ENCODE measurements around the gene ZMYND15.

Gene ZMYND15

DNA sequence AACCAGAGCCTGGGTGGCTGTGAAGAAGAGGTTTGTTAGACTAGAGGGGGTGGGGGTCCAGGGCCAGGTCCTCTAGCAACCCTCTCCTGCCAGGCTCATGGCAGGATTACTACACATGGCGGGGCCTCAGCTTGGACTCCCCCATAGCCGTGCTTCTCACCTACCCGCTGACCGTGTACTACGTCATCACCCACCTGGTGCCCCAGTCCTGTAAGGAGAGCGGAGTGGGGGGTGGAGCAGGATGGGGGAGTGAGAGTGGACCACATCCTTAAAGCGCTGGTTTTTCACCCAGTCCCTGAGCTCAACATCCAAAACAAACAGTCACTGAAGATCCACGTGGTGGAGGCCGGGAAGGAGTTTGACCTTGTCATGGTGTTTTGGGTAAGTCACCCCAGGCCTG is 4.3 kb downstream of the ZMYND15 start:
- DNase-seq, result no peak

DNA sequence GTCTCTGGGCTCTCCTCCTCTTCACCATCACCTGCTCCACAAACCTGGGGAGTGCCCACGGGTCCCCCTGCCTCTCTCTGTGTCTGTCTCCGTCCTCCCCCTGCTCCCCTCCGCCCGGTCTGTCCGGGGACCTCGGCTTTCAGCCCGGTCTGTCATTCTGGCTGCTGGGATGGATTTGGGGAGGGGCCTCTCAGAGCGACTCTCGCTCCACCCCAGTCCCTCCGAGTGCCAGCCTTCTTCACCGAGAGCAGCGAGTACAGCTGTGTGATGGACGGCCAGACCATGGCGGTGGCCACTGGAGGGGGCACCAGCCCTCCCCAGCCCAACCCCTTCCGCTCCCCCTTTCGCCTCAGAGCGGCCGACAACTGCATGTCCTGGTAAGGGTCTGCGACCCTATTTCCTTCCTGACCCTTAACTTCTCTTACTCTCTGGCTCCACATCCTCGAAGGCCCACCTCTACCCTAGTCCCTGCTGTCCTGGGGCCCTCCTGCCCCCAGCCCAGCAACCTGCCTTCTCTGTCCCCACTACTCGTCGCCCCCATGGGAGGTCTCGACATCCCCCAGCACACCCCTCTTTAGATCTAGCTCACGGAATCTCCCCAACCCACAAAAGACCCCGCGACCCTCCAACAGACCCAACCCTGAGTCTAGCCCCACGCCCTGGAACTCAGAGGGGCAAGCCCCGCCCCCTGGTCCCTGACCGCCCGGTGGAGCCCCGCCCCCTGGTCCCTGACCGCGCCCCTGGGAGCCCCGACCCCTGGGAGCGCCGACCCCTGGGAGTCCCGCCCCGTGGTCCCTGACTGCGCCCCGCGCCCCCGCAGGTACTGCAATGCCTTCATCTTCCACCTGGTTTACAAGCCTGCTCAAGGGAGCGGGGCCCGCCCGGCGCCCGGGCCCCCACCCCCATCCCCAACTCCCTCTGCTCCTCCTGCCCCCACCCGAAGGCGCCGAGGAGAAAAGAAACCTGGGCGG is 5.7 kb downstream of the ZMYND15 start:
- no peak for DNase-seq

GRCh38 chr17:4747847-4748246 is 8.2 kb downstream of the ZMYND15 start:
- no peak for DNase-seq

DNA sequence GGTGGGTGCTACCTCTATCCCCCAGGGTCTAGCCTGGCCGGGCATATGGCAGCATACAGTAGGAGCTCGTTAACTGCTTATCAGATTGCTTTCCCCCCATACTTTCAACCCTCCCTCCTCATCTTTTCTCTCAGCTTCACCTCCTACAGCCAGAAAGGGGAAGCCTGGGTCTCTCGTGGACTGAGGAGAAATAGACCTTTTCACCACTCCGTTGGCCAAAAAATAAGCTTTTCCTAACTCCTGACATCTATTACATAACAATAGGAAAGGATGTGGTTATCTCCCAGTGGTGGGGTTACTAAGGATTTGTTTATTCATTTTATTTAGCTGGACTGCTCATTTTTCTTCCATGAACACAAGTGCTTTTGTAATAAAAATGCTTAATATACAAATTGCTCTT is 9.1 kb downstream of the ZMYND15 start:
- DNase-seq, result no peak

DNA sequence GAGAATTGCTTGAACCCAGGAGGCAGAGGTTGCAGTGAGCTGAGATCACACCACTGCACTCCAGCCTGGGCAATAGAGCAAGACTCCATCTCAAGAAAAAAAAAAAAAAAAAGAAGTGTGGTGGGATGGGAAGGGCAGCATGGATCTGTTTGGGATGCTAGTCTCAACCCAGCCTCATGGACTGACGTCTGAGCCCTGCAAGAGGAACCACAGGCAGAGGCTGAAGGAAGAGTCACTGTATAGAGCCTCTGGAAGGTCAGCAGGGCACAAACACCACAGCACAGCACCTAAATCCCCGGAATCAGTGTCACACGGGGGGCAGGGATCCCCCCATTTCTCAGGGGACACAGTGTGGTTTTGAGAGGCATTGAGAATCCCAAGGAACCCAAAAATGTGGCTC is 11.0 kb downstream of the ZMYND15 start:
- DNase-seq, result no peak

DNA sequence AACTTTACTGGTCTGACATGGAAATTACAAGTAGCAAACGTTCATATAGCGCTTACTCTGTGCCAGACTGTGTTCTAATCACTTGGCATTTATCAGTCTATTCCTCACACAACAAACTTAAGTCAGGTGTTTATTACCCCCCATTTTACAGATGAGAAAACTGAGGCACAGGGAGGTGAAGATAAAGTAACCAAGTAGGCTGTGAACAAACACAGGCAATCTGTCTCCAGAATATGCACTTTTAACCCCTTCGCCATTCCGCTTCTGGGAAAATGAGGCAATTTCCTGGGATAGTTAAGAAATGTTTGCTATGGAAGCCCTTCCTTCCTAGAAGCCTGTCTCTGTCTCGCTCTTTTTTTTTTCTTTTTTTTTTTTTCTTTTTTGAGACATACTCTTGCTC is 12.3 kb downstream of the ZMYND15 start:
- DNase-seq, result no peak

GRCh38 chr17:4753392-4753791 is 13.8 kb downstream of the ZMYND15 start:
- DNase-seq, result no peak

DNA sequence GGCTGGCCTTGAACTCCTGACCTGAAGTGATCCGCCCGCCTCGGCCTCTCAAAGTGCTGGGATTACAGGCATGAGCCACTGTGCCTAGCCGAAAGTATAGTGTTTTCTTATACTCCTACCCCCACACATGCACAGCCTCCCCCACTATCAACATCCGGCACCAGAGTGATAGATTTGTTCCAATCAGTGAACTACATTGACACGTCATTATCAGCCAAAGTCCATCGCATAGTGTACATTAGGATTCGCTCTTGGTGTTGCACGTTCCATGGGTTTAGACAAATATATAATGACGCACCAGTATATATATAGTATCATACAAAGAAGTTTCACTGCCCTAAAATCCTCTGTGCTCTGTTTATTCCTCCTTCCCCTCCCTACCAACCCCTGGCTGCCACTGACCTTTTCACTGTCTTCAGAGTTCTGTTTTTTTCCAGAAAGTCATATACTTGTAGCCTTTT is 20.2 kb downstream of the ZMYND15 start:
- no peak for DNase-seq

DNA sequence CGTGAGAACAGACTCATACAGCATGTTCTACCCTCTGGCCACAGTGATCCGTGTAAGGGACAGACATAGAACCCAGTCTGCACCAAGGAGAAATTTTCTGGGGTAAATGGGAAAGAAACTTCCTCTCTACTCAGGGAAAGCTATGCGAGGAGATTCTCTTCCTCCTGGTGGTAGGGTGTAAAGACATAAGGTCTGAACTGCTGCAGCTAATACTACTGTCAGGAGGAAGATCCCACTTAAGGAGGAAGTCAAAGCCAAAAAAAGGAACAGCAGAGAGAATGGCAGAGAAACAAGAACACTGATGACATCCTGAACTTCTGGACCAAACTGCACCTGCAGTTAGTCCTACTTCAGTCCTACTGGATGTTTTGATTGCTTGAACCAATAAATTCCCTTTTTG is 25.0 kb downstream of the ZMYND15 start:
- DNase-seq, result no peak

DNA sequence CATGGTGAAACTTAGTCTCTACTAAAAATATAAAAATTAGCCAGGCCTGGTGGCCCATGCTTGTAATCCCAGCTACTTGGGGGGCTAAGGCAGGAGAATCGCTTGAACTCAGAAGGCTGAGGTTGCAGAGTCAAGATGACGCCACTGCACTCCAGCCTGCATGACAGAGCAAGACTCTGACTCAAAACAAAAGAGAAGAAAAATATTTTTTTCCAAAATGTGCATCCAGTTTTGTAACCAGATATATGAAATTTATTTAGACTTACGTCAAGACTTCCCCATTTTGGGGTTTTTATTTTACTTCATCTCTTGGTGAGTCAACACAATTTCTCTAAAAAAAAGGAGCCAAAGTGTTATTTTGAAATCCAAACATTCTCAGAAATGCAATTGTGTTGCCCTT is 26.6 kb downstream of the ZMYND15 start:
- DNase-seq, result no peak

- no peak for DNase-seq
These were observed 27.1 kb downstream of the ZMYND15 start for GRCh38 chr17:4766723-4767122.

GRCh38 chr17:4768298-4768697 is 28.7 kb downstream of the ZMYND15 start:
- no peak for DNase-seq

GRCh38 chr17:4769628-4770027 is 30.0 kb downstream of the ZMYND15 start:
- no peak for DNase-seq

DNA sequence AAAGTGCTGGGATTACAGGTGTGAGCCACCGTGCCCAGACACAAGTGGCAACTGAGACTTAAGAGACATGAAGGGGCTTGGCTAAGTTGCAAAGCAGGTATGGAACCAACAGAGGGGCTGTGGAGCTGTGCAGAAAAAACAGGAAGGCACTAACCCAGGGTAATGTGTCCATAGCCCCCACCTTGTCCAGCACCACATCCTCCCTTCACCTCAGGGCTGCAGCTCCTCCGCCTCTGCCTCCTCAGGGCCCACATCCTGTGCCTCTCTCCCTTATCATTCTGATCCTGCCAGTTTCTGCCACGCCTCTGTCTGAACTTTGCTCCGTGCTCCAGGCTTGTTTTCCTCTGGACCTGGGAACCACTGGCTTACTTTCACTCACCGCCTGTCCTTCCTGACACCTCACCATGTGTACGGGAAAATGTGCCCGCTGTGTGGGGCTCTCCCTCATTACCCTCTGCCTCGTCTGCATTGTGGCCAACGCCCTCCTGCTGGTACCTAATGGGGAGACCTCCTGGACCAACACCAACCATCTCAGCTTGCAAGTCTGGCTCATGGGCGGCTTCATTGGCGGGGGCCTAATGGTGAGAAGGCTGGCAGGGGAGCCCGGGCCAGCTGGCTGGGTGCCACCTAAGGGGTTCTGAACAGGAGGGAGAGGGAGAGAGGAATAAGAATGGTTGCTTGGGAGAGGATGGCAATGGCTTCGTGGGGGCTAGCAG is 32.0 kb downstream of the ZMYND15 start, which contains the start of gene TM4SF5:
TM4SF5 (plus strand) TSS at position 368 of the 716 bp plus-strand sequence; CDS start at position 405, 37 bp downstream.
- peak; percentile 62 to 86 for DNase-seq

DNA sequence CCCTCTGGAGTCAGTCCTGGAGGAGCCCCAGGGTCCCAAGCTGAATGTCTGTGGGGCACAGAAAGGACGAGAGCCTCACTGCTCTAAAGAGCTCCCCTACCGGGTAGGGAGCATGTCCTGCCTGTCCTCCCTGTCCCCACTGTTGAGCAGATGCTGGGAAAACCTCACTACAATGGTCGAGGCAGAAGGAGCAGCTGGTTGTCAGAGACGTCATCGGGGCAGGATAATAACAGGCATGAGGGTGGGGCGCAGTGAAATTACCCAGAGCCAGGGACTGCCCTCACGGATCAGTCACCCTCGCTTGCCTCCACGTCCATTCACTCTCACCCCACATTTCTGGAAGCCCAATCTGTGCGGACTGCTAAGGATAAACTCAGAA is 32.6 kb downstream of the ZMYND15 start:
- peak; percentile 62 to 78 for DNase-seq

DNA sequence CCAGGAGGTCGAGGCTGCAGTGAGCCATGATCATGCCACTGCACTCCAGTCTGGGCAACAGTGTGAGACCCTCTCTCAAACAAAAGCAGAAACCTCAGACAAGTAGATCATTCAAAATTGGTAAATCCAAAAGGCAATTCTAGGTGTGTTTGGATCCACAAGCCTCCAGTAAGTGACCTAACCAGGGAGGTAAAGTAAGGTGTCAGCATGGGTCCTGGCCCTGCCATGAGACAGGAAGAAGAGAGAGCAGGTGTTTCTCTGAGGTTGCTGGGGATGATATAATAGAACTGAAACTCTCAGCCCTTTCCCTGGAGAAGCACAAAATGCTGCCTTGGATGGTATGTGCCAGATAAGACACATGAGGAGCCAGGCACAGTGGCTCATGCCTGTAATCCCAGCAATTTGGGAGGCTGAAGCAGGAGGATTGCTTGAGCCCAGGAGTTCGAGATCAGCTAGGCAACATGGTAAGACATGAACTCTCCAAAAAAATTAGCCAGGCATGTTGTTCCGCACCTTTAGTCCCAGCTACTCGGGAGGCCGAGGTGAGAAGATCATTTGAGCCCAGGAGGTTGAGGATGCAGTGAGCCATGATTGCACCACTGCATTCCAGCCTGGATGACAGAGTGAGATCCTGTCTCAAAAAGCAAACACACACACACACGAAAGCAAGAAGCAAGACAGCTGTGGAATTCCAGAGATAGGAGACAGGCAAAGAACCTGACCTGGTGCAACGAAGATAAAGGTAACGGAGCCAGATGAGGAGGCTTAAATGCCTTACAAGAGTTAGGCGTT is 38.5 kb downstream of the ZMYND15 start:
- no peak for DNase-seq

GRCh38 chr17:4780325-4780955 is 40.8 kb downstream of the ZMYND15 start:
- DNase-seq, result no peak

DNA sequence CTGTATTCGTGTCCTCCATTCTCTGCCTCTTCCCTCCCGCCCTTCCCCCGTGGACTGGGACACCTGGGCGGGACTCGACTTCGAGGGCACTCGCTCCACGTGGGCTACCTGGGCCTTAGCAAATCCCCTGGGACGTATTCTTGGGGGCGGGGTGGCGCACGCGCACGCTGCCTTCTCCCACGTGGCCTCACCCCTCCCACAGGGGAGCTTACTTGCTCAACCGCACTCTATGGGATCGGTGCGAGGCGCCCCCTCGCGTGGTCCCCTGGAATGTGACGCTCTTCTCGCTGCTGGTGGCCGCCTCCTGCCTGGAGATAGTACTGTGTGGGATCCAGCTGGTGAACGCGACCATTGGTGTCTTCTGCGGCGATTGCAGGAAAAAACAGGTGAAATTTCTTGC is 43.0 kb downstream of the ZMYND15 start:
- DNase-seq, result no peak

- DNase-seq, result no peak
These were observed 45.9 kb downstream of the ZMYND15 start for GRCh38 chr17:4785311-4786105.

DNA sequence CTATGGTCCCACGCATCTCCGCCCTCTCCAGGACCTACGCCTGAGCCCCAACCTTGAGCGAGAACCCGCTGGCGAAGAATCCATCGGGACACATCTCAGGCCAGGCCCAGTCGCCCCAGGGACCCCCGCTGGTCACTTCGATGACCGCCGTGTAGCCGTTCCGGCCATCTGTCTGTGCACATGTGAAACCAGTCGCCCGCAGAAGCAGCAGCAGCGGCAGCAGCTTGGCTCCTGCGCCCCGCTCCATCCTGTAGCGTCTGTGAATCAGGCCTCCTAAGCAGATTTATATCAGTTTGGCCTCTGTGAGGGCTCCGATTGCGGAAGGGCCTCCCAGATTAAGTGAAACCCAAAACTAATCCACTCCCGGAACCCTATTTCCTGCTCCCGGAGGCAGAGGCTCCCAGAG is 46.5 kb downstream of the ZMYND15 start, which contains the start of gene VMO1:
VMO1 (minus strand) TSS at position 259 of the 406 bp plus-strand sequence; CDS start at position 247, 12 bp downstream.
- no peak for DNase-seq

- DNase-seq, result no peak
These were observed 46.9 kb downstream of the ZMYND15 start for GRCh38 chr17:4786516-4786915.

All from NCI-H446 (cell line).